ENCODE measurements around the gene CYTH4.

GRCh38 chr22:37336579-37336978, 54.3 kb downstream of the CYTH4 start:
- TF ChIP-seq POLR2A (IDR thresholded peaks at IDR 0.05; ENCODE audit: low read depth) (no peak), CTCF (IDR thresholded peaks at IDR 0.05) (no peak), POLR2AphosphoS5 (IDR thresholded peaks at IDR 0.05) (no peak)
